ENCODE measurements around the gene KRT27. TPM values are rescaled to one million over a fixed set of nuclear protein-coding genes. Genes with fewer than 3 reads are reported as not detected.

KRT27 gene, protein sequence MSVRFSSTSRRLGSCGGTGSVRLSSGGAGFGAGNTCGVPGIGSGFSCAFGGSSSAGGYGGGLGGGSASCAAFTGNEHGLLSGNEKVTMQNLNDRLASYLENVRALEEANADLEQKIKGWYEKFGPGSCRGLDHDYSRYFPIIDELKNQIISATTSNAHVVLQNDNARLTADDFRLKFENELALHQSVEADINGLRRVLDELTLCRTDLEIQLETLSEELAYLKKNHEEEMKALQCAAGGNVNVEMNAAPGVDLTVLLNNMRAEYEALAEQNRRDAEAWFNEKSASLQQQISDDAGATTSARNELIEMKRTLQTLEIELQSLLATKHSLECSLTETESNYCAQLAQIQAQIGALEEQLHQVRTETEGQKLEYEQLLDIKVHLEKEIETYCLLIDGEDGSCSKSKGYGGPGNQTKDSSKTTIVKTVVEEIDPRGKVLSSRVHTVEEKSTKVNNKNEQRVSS
- not detected in 3 replicates for total RNA-seq
- long read RNA-seq = 0 reads

DNA sequence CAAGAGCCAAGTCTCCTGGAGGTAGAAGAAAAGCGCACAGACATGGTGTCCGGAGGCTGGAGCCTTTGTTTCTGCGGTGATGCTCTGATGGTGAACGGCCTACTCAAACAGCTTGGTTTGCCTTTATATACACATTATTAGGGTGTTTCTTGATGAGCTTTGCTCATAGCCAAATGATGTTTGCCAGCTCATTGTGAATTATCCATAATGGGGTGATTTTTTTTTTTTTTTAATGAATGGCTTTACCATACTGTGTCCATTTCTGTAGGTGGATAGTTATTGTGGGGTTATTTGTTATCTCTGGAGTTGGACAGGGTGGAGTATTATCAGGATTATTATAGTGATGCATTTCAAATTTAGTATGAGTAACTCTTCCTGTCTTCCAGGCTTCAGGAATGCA lies at the start of gene KRT27:
KRT27 (minus strand) TSS at position 101 of the 400 bp plus-strand sequence; CDS start at position 44, 57 bp downstream.
- Mint-ChIP-seq H3K27ac (ENCODE audit: unreplicated experiment) (no peak within 1 kb of the TSS), H3K36me3 (ENCODE audit: low read depth) (no peaks in the 10 kb centered on the region), H3K4me1 (ENCODE audit: low read depth) (no peaks in the 10 kb centered on the region), H3K4me3 (ENCODE audit: unreplicated experiment) (no peak within 1 kb of the TSS), H3K9me3 (ENCODE audit: low read depth) (no peaks in the 10 kb centered on the region), H3K27me3 (ENCODE audit: low read depth) (peaks cover 43% of the 10 kb centered on the region)
- TF ChIP-seq CTCF (IDR thresholded peaks at IDR 0.05) = no peak
- DNase-seq (ENCODE audit: low spot score) = no peak

DNA sequence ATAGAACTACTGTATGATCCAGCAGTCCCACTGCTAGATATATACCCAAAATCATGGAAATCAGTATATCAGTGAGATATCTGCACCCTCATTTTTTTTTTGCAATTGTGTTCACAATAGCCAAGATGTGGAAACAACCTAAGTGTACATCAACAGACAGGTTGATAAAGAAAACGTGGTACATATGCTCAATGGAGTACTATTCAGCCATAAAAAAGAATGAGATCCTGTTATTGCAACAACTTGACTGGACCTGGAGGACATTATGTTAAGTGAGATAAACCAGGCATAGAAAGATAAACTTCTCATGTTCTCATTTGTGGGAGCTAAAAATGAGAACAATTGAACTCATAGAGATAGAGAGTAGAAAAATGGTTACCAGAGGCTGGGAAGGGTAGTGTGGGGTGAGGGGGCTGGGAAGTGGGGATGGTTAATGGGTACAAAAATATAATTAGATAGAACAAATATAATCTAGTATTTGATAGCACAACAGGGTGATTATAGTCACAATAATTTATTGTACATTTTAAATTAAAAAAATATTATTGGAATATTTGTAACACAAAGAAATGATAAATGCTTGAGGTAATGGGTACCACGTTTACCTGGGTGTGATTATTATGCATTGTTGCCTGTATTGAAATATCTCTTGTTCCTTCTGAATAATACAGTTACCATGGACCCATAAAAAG lies 47.9 kb upstream of the KRT27 start:
- Mint-ChIP-seq H3K27me3 (ENCODE audit: low read depth) (no peaks in the 10 kb centered on the region), H3K36me3 (ENCODE audit: low read depth) (peaks cover 12% of the 10 kb centered on the region), H3K9me3 (ENCODE audit: low read depth) (no peaks in the 10 kb centered on the region), H3K27ac (ENCODE audit: unreplicated experiment) (no peak overlapping the region), H3K4me1 (ENCODE audit: low read depth) (peaks cover 21% of the 10 kb centered on the region), H3K4me3 (ENCODE audit: unreplicated experiment) (no peak overlapping the region)
- TF ChIP-seq CTCF (IDR thresholded peaks at IDR 0.05) = no peak
- no peak for DNase-seq (ENCODE audit: low spot score)

- H3K36me3 Mint-ChIP-seq (ENCODE audit: low read depth) = peaks cover 5% of the 10 kb centered on the region
- TF ChIP-seq CTCF (IDR thresholded peaks at IDR 0.05) = no peak
- H3K27ac Mint-ChIP-seq (ENCODE audit: unreplicated experiment) = peak overlapping the region; percentile 64
- DNase-seq (ENCODE audit: low spot score) = no peak
- no peaks in the 10 kb centered on the region for H3K9me3 Mint-ChIP-seq (ENCODE audit: low read depth)
- no peaks in the 10 kb centered on the region for H3K27me3 Mint-ChIP-seq (ENCODE audit: low read depth)
- peaks cover 21% of the 10 kb centered on the region for H3K4me1 Mint-ChIP-seq (ENCODE audit: low read depth)
- peak overlapping the region; percentile 26 for H3K4me3 Mint-ChIP-seq (ENCODE audit: unreplicated experiment)
These were observed 46.2 kb upstream of the KRT27 start for GRCh38 chr17:40828454-40829044.

DNA sequence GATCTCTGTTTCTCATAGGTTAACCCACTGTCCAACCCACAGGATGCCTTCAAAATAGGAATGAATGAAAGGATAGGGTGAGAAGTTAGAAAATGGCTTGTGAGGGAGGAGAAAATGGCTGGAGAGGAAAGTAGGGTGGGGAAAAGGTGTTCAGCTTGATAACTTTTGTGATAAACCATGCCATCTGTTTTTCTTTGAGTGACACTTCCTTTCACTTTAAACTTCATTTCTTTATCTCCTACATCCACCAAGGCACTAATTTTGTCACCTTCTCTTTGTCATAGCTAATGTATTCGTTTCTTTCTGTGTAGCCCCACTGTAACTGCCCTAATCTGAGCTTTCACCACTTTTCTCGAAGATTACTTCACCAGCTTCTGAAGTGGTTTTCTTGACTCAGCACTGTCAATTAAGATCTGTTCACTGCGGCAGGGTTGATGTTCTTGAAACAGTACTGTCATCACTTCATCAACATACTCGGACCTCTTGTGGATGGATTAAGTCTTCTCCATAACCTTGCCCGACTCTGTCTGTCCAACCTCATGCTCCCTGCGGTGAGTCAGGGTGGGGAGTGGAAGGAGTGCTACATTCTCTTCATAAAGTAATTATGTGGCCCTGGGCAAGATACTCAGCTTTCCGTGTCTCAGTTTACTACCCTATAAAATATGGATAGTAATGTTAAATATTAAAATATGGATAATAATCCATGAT lies 45.5 kb upstream of the KRT27 start:
- no peak for DNase-seq (ENCODE audit: low spot score)
- H3K9me3 Mint-ChIP-seq (ENCODE audit: low read depth) = no peaks in the 10 kb centered on the region
- H3K27me3 Mint-ChIP-seq (ENCODE audit: low read depth) = no peaks in the 10 kb centered on the region
- peak overlapping the region; percentile 10 for H3K4me3 Mint-ChIP-seq (ENCODE audit: unreplicated experiment)
- peak overlapping the region; percentile 64 for H3K27ac Mint-ChIP-seq (ENCODE audit: unreplicated experiment)
- H3K4me1 Mint-ChIP-seq (ENCODE audit: low read depth) = peaks cover 21% of the 10 kb centered on the region
- peaks cover 3% of the 10 kb centered on the region for H3K36me3 Mint-ChIP-seq (ENCODE audit: low read depth)
- no peak for TF ChIP-seq CTCF (IDR thresholded peaks at IDR 0.05)

DNA sequence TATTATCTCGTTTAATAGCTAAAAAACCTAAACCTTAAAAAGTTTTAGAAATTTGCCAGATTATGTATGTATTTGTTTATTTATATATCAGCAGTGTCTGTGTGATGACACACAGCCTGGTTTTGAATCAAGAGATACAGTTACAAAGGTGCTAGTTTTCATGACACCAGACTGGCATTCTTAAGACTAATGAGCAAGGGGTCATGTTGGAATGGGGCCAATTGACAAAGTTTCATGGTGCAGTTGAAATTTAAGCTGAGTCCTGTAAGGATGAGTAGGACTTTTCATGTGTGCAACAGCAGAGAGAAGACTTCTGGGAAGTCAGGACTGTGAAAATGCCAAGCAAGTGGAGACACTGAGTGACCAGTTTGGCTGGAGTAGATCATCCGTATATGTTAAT lies 43.2 kb upstream of the KRT27 start:
- no peak for TF ChIP-seq CTCF (IDR thresholded peaks at IDR 0.05)
- H3K4me1 Mint-ChIP-seq (ENCODE audit: low read depth) = peaks cover 21% of the 10 kb centered on the region
- H3K4me3 Mint-ChIP-seq (ENCODE audit: unreplicated experiment) = no peak overlapping the region
- no peak for DNase-seq (ENCODE audit: low spot score)
- no peak overlapping the region for H3K27ac Mint-ChIP-seq (ENCODE audit: unreplicated experiment)
- no peaks in the 10 kb centered on the region for H3K9me3 Mint-ChIP-seq (ENCODE audit: low read depth)
- no peaks in the 10 kb centered on the region for H3K27me3 Mint-ChIP-seq (ENCODE audit: low read depth)
- H3K36me3 Mint-ChIP-seq (ENCODE audit: low read depth) = no peaks in the 10 kb centered on the region

Data from chondrocyte (in vitro differentiated cells).